ENCODE results near the gene MYBPH. TPM values are rescaled to one million over a fixed set of nuclear protein-coding genes. Genes with fewer than 3 reads are reported as not detected.

Gene MYBPH
- total RNA-seq, 1 donor from 2014 or later: not detected

GRCh38 chr1:203129501-203130231 lies 46.0 kb downstream of the MYBPH start:
- no peak for TF ChIP-seq CTCF (IDR thresholded peaks at IDR 0.05; ENCODE audit: unreplicated experiment)
- Mint-ChIP-seq H3K9me3 (ENCODE audit: unreplicated experiment) (no peaks in the 10 kb centered on the region), H3K27ac (ENCODE audit: unreplicated experiment) (no peak overlapping the region), H3K4me3 (ENCODE audit: unreplicated experiment) (no peak overlapping the region), H3K4me1 (ENCODE audit: unreplicated experiment) (peaks cover 41% of the 10 kb centered on the region), H3K36me3 (ENCODE audit: low read depth, unreplicated experiment) (no peaks in the 10 kb centered on the region), H3K27me3 (ENCODE audit: unreplicated experiment) (peaks cover 16% of the 10 kb centered on the region)
- DNase-seq (ENCODE audit: low spot score): no peak

GRCh38 chr1:203128716-203129500 lies 46.7 kb downstream of the MYBPH start:
- Mint-ChIP-seq H3K27ac (ENCODE audit: unreplicated experiment) (no peak overlapping the region), H3K27me3 (ENCODE audit: unreplicated experiment) (peaks cover 18% of the 10 kb centered on the region), H3K36me3 (ENCODE audit: low read depth, unreplicated experiment) (no peaks in the 10 kb centered on the region), H3K4me3 (ENCODE audit: unreplicated experiment) (peak overlapping the region; percentile 87), H3K4me1 (ENCODE audit: unreplicated experiment) (peaks cover 46% of the 10 kb centered on the region), H3K9me3 (ENCODE audit: unreplicated experiment) (no peaks in the 10 kb centered on the region)
- no peak for DNase-seq (ENCODE audit: low spot score)
- TF ChIP-seq CTCF (IDR thresholded peaks at IDR 0.05; ENCODE audit: unreplicated experiment): no peak

DNA sequence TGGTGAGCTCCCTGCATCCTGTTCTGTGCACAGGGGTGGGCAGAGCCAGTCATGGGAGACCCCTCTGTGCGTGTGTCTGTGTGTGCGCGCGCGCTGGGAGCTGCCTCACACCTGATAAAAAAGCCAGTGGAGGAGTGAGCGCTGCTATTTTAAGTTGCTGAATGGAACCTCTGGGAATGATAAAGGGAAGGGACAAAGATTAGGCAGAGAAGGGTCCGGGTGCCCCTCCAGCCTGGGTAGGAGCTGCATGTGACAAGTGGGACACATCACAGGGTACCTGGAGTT lies 47.3 kb downstream of the MYBPH start:
- H3K9me3 Mint-ChIP-seq (ENCODE audit: unreplicated experiment): no peaks in the 10 kb centered on the region
- peaks cover 49% of the 10 kb centered on the region for H3K4me1 Mint-ChIP-seq (ENCODE audit: unreplicated experiment)
- peak overlapping the region; percentile 87 for H3K4me3 Mint-ChIP-seq (ENCODE audit: unreplicated experiment)
- no peak for TF ChIP-seq CTCF (IDR thresholded peaks at IDR 0.05; ENCODE audit: unreplicated experiment)
- no peak overlapping the region for H3K27ac Mint-ChIP-seq (ENCODE audit: unreplicated experiment)
- H3K27me3 Mint-ChIP-seq (ENCODE audit: unreplicated experiment): peaks cover 23% of the 10 kb centered on the region
- DNase-seq (ENCODE audit: low spot score): no peak
- no peaks in the 10 kb centered on the region for H3K36me3 Mint-ChIP-seq (ENCODE audit: low read depth, unreplicated experiment)

DNA sequence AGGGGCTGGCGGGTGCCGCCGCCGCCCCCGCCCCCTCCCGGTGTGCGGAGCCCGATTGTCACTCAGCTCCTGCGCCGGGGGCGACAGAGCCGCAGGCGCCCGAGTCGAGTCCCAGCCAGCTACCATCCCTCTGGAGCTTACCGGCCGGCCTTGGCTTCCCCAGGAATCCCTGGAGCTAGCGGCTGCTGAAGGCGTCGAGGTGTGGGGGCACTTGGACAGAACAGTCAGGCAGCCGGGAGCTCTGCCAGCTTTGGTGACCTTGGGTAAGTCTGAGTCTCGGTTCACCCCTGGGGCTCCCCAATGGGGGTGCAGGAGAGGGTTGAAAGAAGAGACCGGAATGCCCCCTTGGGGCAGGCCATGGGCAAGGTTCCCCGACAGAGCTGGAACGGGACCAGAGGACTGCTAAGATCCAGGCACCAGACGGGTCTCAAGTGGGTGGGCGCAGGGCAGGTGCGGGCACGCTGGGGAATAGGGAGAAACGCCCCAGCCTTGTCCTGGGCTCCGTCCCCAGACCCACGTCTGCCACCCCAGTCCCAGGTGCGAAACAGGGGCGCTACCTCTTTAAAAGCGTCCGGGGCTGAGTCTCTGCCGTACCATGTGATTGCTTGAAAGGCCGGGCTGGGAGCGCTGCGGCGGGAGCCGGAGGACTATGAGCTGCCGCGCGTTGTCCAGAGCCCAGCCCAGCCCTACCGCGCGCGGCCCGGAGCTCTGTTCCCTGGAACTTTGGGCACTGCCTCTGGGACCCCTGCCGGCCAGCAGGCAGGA lies 47.8 kb downstream of the MYBPH start, which contains the start of gene ADORA1:
ADORA1 (plus strand) TSS at position 61 of the 765 bp plus-strand sequence. CDS start 1,116 bp downstream, outside the sequence.
- peak; percentile 69 for DNase-seq (ENCODE audit: low spot score)
- H3K4me3 Mint-ChIP-seq (ENCODE audit: unreplicated experiment): peak within 1 kb of the TSS; percentile 87
- H3K27me3 Mint-ChIP-seq (ENCODE audit: unreplicated experiment): peaks cover 23% of the 10 kb centered on the region
- no peaks in the 10 kb centered on the region for H3K36me3 Mint-ChIP-seq (ENCODE audit: low read depth, unreplicated experiment)
- H3K27ac Mint-ChIP-seq (ENCODE audit: unreplicated experiment): no peak within 1 kb of the TSS
- TF ChIP-seq CTCF (IDR thresholded peaks at IDR 0.05; ENCODE audit: unreplicated experiment): no peak
- no peaks in the 10 kb centered on the region for H3K9me3 Mint-ChIP-seq (ENCODE audit: unreplicated experiment)
- H3K4me1 Mint-ChIP-seq (ENCODE audit: unreplicated experiment): peaks cover 49% of the 10 kb centered on the region
